Cortex of kidney (tissue), 1 donor: ENCODE data around the gene XNDC1N.
"Not testable (repeated sequence)": the region's sequence is repeated elsewhere in the genome, so short reads cannot be mapped to it uniquely, and the experiment has no call there.

ENCODE experiments used
- DNase-seq: peaks from one replicate; lab custom pipeline; 2025; lab: John Stamatoyannopoulos, UW

The XNDC1N gene

GRCh38 chr11:71933141-71933933 lies 4.9 kb upstream of the XNDC1N start:
- no peak for DNase-seq

DNA sequence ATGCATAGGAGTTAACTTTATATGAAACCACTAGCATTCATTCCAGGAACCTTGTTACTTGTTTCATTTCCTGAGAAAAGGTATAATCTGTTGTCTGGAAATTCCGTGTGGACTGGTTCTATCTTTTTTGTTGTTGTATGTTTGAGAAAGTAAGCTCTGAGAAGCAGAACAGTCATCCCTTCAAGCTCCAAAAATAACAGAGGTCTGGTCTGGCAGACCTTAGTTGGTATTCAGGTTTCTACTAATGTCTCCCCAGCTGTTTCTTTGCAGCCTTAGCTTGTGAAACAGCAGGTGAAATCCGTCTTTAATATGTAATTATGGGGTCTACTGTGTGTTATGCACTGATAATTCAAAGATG lies 2.8 kb upstream of the XNDC1N start:
- DNase-seq = no peak

DNA sequence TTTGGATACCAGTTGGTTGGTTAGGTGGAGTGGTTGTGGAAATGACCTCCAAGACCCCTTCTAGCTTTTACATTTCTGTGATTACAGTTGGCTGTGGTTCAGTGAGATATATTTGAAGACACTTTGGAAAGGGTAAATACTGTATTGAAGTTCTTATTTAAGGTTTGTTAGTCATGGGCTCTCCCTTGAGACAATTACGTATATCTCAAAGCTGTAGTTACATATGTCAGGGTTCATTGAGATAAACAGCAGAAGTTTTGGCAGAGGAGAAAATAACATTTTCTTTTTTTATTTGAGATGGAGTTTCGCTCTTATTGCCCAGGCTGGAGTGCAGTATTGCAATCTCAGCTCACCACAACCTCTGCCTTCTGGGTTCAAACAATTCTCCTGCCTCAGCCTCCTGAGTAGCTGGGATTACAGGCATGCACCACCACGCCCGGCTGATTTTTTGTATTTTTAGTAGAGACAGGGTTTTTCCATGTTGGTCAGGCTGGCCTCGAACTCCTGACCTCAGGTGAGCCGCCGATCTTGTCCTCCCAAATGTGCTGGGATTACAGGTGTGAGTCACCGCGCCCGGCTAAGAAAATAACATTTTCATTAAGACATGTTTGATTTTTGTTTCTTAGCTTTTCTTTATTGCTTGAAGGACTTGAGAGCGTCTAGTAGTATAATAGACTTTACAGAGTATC lies 2.3 kb upstream of the XNDC1N start:
- DNase-seq = no peak

GRCh38 chr11:71929491-71929890 lies 1.1 kb upstream of the XNDC1N start:
- DNase-seq = no peak

GRCh38 chr11:71928737-71929443 lies 496 bp upstream of the XNDC1N start, which contains the start of gene RNF121:
RNF121 (plus strand) TSS chr11:71929046; CDS start chr11:71929062, 16 bp downstream.
- no peak for DNase-seq

DNA sequence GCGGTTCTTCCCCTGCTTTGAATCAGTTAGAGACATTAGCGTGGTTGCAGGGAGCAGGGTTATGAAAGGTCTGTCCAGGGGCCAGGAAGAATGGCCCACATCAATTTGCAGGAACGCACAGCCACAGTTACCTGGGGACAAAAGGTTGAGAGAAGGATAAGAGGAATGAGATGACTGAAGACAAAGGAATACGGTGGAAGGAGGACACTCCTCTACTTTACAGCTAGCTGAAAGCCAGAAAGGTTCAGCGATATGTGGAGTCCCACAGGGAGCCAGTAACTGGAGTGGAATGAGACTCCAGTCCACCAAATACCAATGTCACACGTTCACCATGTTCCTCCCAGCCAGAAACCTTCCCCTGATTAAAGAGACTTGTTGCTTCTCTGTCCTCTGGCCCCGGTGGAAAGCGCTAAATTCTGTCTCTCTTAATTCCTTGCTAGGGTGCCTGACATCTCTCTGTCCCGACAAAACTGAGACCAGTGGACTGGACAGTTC lies 10.7 kb downstream of the XNDC1N start:
- DNase-seq = no peak

DNA sequence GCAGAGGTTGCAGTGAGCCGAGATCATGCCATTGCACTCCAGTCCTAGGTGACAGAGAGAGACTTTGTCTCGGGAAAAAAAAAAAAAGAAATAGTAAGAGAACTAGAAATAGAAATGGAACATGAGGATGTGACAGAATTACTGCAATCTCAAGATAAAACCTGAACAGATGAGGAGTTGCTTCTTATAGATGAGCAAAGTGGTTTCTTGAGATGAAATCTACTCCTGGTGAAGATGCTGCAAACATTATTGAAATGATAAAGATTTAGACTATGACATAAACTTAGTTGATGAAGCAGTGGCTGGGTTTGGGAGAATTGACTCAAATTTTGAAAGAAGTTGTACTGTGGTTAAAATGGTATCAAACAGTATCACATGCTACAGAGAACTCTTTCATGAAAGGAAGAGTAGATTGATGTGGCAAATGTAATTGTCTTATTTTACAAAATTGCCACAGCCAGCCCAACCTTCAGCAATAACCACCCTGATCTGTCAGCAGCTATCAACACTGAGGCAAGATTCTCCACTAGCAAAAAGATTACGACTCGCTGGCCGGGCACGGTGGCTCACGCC lies 13.7 kb downstream of the XNDC1N start:
- no peak for DNase-seq

- no peak for DNase-seq
Measured at GRCh38 chr11:71913756-71914526, 14.5 kb downstream of the XNDC1N start.

DNA sequence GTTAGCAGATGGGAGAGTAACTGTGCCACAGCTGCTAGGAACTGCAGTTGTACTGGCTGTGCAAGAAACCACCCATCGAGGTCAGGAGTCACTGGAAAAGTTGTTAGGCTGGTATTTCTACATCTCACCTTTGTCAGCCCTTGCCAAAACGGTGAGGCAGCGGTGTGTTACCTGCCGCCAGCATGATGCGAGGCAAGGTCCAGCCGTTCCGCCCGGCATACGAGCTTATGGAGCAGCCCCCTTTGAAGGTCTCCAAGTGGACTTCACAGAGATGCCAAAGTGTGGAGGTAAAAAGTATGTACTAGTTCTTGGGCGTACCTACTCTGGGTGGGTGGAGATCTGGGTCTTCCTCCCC lies 16.4 kb downstream of the XNDC1N start:
- DNase-seq = not testable (repeated sequence)

GRCh38 chr11:71911321-71911985 lies 16.9 kb downstream of the XNDC1N start:
- not testable (repeated sequence) for DNase-seq

GRCh38 chr11:71910775-71911174 lies 17.6 kb downstream of the XNDC1N start:
- DNase-seq = not testable (repeated sequence)

DNA sequence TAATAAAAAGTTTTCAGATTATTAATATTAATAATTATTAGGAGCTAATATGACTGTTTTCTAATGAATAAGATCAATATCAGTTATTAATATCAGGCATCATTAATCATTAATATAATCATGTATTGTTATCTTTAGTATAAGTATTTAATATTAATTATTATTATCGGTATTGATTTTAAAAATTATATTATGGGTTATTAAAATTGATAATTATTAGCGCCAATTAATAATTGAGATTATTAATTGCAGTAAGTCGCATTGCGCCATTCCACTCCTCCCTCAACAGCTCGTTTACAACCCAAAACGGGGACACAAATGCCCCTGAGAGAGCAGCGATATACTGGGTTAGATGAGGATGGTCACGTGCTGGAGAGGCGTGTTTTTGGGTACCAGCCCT lies 20.2 kb downstream of the XNDC1N start:
- DNase-seq = no peak

DNA sequence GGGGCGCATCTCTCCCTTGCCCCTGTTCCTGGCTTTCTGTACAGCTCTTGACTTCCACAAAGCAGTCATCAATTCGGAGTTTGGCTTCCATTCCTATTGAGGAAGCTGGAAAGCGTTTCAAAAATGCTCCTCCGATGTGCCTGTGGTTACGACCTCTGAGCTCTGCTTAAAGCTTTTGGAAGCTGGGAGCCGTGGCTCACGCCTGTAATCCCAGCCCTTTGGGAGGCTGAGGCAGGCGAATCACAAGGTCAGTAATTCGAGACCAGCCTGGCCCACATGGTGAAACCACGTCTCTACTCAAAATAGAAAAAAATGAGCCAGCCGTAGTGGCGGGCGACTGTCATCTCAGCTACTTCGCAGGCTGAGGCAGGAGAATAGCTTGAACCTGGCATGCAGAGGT lies 27.3 kb downstream of the XNDC1N start:
- not testable (repeated sequence) for DNase-seq

DNA sequence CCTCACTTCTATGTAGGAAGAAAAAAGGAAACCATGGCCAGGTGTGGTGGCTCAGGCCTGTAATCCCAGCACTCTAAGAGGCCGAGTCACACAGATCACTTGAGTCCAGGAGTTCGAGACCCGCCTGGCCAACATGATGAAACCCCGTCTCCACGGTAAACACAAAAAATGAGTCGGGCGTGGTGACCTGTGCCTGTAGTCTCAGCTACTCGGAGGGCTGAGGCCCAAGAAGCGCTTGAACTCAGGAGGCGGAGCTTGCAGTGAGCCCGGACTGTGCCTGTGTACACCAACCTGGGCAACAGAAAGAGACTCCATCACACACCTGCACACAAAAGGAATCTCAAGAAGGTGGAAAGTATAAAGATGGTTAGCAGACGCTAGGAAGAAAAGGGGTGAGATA lies 32.4 kb downstream of the XNDC1N start:
- DNase-seq = no peak

DNA sequence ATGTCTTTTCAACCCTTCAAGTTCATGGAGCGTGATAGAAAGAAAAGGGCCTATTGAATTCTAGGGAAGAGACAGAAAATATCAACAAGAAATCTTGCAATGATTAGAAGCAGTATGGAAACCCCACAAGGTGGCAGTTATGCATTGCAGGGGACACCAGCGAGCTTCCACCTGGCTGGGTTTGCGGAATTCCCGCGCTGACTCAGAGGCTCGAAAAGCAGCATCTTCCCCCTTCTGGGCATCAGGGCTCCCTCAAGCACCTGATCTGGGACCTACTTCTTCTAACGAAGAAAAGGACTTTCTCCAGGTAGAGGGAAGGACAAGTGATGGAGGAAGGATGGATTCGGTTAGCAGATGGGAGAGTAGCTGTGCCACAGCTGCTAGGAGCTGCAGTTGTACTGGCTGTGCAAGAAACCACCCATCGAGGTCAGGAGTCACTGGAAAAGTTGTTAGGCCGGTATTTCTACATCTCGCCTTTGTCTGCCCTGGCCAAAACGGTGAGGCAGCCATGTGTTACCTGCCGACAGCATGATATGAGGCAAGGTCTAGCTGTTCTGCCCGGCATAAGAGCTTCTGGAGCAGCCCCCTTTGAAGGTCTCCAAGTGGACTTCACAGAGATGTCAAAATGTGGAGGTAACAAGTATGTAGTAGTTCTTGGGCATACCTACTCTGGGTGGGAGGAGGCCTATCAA lies 39.1 kb downstream of the XNDC1N start:
- DNase-seq = not testable (repeated sequence)

DNA sequence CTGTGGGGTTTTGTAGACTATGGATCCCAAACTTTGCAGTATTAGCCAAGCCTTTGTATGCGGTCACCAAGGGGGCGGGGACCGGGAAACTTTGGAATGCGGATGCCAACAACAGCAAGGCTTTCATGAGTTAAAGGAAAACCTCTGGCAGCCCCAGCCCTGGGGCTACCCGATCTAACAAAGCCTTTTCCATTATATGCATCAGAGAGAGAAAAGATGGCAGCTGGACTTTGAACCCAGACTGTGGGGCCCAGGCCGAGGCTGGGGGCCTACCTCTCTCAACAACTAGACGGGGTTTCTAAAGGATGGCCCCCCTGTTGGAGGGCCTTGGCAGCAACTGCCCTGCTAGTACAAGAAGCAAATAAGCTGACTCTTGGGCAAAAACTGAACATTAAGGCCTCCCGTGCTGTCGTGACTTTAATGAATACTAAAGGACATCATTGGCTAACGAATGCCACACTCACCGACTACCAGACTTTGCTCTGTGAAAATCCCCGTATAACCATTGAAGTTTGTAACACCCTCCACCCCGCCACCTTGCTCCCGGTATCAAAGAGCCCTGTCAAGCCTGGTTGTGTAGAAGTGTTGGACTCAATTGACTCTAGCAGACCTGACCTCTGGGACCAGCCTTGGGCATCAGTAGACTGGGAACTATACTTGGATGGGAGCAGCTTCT lies 39.9 kb downstream of the XNDC1N start:
- not testable (repeated sequence) for DNase-seq

- not testable (repeated sequence) for DNase-seq
Measured at GRCh38 chr11:71885806-71886205, 42.6 kb downstream of the XNDC1N start.
